ENCODE data around the gene PTX4. TPM values are rescaled to one million over a fixed set of nuclear protein-coding genes. Genes with fewer than 3 reads are reported as not detected.
A peak's percentile ranks its signal among the peaks of the same experiment; 100 is the strongest.
"Not testable (repeated sequence)": the region's sequence is repeated elsewhere in the genome, so short reads cannot be mapped to it uniquely, and the experiment has no call there.

The PTX4 gene
- total RNA-seq, 2 donors from 2014 or later = 0.78 TPM; not detected in 1

GRCh38 chr16:1471569-1472194, 17.1 kb downstream of the PTX4 start:
- ATAC-seq (ENCODE audit: insufficient number of reproducible peaks, low FRiP score, low read depth) = no peak
- H3K27ac ChIP-seq = no peak overlapping the region
- no peaks in the 10 kb centered on the region for H3K9me3 ChIP-seq
- H3K27me3 ChIP-seq (replicated peaks; ENCODE audit: insufficient read depth) = no peaks in the 10 kb centered on the region
- no peak for TF ChIP-seq CTCF (IDR thresholded peaks at IDR 0.05)
- H3K4me1 ChIP-seq (ENCODE audit: control insufficient read depth in 1 of 2, low read depth in 2 of 2) = peaks cover 12 to 24% of the 10 kb centered on the region in 2 donors
- no peak for DNase-seq (ENCODE audit: low spot score)
- H3K36me3 ChIP-seq = no peaks in the 10 kb centered on the region
- no peak overlapping the region for H3K4me3 ChIP-seq

GRCh38 chr16:1470481-1471251, 18.1 kb downstream of the PTX4 start:
- Histone ChIP-seq H3K36me3 (no peaks in the 10 kb centered on the region), H3K27ac (peak overlapping the region in 1 of 2 donors; percentile 0), H3K27me3 (replicated peaks; ENCODE audit: insufficient read depth) (no peaks in the 10 kb centered on the region), H3K4me1 (ENCODE audit: control insufficient read depth in 1 of 2, low read depth in 2 of 2) (peaks cover 12 to 20% of the 10 kb centered on the region in 2 donors), H3K9me3 (no peaks in the 10 kb centered on the region), H3K4me3 (no peak overlapping the region)
- TF ChIP-seq CTCF (IDR thresholded peaks at IDR 0.05) = no peak
- no peak for DNase-seq (ENCODE audit: low spot score)
- no peak for ATAC-seq (ENCODE audit: insufficient number of reproducible peaks, low FRiP score, low read depth)

GRCh38 chr16:1469693-1470201, 19.0 kb downstream of the PTX4 start:
- H3K9me3 ChIP-seq = no peaks in the 10 kb centered on the region
- peaks cover 12 to 16% of the 10 kb centered on the region in 2 donors for H3K4me1 ChIP-seq (ENCODE audit: control insufficient read depth in 1 of 2, low read depth in 2 of 2)
- no peaks in the 10 kb centered on the region for H3K27me3 ChIP-seq (replicated peaks; ENCODE audit: insufficient read depth)
- no peak for DNase-seq (ENCODE audit: low spot score)
- no peak for TF ChIP-seq CTCF (IDR thresholded peaks at IDR 0.05)
- H3K36me3 ChIP-seq = no peaks in the 10 kb centered on the region
- no peak for ATAC-seq (ENCODE audit: insufficient number of reproducible peaks, low FRiP score, low read depth)
- no peak overlapping the region for H3K4me3 ChIP-seq
- no peak overlapping the region for H3K27ac ChIP-seq

DNA sequence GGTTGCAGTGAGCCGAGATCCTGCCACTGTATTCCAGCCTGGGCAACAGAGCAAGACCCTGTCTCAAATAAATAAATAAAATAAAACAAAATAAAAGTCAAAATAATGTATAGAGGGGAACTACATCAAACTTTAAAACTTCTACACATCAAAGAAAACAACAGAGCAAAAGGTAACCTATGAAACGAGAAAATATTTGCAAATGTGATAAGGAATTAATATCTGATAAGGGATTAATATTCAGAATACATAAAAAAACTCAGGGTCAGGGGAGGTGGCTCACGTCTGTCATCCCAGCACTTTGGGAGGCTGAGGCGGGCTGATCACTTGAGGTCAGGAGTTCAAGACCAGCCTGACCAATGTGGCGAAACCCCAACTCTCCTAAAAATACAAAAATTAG, 19.6 kb downstream of the PTX4 start:
- not testable (repeated sequence) for H3K27me3 ChIP-seq (replicated peaks; ENCODE audit: insufficient read depth); H3K27ac ChIP-seq; ATAC-seq (ENCODE audit: insufficient number of reproducible peaks, low FRiP score, low read depth); H3K9me3 ChIP-seq; DNase-seq (ENCODE audit: low spot score); H3K4me3 ChIP-seq; H3K36me3 ChIP-seq
- peaks cover 10 to 14% of the 10 kb centered on the region in 2 donors for H3K4me1 ChIP-seq (ENCODE audit: control insufficient read depth in 1 of 2, low read depth in 2 of 2)

DNA sequence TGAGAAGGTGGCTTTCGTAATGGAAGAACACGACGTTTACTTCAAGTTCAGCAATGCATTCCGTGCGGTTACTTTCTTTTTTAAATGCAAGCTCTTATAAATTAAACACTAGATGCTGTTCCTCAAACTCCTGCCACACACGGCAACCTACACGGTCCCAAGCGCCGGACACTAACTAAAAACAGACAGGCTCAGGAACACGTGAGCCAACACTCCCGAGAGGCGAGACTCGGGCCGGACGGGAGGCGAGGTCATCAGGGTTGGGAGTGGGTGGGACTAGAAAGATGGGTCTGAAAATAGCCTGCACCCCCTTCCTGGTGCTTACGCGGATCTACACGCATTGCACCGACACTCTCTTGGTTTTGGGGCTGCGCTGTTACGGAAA, 20.3 kb downstream of the PTX4 start:
- DNase-seq (ENCODE audit: low spot score) (no peak), ATAC-seq (ENCODE audit: insufficient number of reproducible peaks, low FRiP score, low read depth) (no peak)
- Histone ChIP-seq H3K4me1 (ENCODE audit: control insufficient read depth in 1 of 2, low read depth in 2 of 2) (peaks cover 3 to 7% of the 10 kb centered on the region in 2 donors), H3K27me3 (replicated peaks; ENCODE audit: insufficient read depth) (no peaks in the 10 kb centered on the region), H3K9me3 (no peaks in the 10 kb centered on the region), H3K27ac (no peak overlapping the region), H3K4me3 (no peak overlapping the region), H3K36me3 (no peaks in the 10 kb centered on the region)
- no peak for TF ChIP-seq CTCF (IDR thresholded peaks at IDR 0.05)
